Stimulated activated CD8-positive, alpha-beta memory T cell treated with anti-CD3 and anti-CD28 coated beads, Interleukin-15, amount 100 ng/mL, for 24 hours (primary cell): ENCODE data around the gene PLXNA4.
"Not testable (repeated sequence)": the region's sequence is repeated elsewhere in the genome, so short reads cannot be mapped to it uniquely, and the experiment has no call there.

Source experiments
- DNase-seq: peaks from one replicate; pipeline ENCODE4 v3.0.0-alpha.2; 2020; ENCODE audit warnings: low read depth

Gene PLXNA4

DNA sequence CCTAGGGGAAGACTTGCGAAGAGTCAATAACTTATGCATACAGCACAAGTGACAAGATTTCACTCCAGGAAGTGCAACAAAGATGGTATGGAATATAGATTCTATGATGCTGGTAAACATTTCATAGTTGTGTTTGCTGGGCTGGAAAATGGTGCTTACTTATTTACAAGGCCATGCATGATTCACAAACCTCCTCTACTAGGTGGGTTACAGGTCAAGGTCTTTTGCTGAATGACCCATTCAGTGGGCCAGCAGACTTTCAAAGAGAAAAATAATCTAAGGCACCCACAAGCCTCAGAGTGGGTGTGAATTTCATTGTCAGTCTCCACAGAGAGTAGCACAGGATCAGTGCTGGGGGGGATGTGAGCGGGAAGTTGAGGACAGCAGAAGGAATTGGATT lies 378.5 kb downstream of the PLXNA4 start:
- no peak for DNase-seq

GRCh38 chr7:132193898-132194297 lies 382.4 kb downstream of the PLXNA4 start:
- DNase-seq = no peak

GRCh38 chr7:132192809-132193208 lies 383.5 kb downstream of the PLXNA4 start:
- no peak for DNase-seq

DNA sequence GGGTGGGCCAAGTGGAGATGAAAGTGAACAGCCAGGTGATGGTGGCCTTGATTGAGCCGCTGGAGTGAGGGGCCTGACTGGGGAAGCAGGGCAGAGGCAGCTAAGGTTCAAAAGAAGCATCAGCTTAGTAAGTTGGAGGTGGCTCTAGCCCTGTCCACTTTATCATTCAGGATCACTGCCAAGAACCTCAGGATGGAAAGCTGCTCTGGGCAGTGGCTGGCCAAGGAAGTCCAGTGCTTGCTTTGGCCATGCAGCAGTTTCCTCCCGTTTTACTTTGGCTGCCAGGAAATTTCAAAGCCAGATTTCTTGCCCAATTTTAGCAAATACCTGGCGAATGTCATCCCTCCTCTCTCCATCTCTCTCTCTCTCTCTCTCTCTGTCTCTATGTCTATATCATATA lies 384.9 kb downstream of the PLXNA4 start:
- DNase-seq = no peak

GRCh38 chr7:132190683-132191082 lies 385.6 kb downstream of the PLXNA4 start:
- no peak for DNase-seq

GRCh38 chr7:132189881-132190280 lies 386.4 kb downstream of the PLXNA4 start:
- DNase-seq = no peak

DNA sequence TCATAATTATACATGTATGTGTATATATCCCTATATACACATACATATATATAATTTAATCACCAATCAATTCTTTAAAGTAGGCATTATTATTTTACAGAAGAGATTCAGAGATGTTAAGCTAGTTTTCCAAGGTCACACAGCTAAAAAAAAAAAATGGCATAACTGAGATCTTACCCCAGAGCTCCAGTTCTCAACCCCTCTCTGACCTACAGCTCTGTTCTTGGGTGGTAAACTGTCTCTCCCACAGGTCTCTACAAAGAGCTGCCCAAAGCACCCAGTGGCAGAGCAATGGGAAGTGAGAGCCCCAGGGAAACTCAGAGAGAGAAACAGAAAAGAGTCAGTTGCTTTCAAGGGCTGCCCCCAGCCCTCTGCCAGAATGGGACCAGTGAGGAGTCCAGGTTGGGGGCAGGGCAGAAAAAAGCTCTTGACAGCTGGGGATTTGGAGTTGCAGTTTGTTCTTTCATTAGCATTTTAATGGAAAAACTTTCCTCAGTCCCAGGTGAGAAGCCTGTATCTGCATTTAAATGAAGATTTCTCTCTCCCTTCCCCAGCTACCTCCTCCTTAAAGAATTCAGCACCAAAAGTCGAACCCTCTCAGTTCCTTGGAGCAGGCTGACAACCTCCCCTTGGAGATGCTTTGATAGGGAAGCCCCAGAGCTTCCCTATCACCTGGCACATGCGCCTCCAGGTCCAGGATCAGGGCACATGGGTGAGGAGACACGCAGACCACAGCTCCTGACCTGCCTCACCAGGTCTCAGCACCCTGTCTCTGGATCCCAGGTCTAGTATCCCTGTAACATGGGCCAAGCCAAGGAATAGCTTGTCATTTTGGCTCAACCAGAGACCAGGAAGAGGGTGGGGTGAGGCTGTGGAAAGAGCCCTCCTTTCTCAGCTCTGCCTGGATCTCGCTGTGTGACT lies 388.1 kb downstream of the PLXNA4 start:
- DNase-seq = no peak

DNA sequence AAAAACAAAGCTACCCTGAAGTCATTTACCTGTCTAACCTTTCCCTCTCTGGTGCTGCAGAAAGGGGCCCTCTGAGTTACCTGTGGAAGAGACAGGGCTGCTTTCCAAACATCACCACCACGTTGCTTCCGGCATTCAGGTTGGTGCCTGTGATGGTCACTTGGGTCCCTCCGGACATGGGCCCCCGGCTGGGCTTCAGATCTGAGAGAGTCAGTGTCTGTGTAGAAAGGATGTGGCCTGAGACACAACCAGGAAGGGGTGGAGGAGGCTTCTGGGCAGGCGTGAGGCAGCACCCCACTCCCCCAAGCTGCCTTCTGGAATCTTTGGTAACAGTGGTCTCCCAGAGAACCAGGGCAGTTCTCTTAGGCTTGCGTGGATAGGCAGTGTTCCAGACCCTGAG lies 388.9 kb downstream of the PLXNA4 start:
- no peak for DNase-seq

DNA sequence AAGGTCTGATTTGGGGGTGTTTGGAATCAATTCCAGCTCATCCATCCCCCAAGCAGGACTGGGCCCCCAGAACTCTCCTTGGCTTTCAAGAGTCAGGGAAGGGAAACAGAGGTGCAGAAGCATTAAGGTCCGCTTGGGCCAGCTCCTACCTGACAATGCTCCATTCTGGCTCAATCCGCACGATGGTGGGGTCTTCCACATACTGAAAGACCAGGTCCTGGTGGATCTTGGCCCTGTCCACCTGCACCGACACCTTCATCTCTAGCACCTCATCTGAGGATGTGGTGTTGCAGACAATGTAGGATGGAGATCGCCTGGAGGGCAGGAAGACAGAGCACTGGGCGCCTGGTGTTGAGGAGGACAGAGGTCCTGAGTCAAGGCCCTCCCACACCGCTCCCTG lies 391.1 kb downstream of the PLXNA4 start:
- DNase-seq = no peak

DNA sequence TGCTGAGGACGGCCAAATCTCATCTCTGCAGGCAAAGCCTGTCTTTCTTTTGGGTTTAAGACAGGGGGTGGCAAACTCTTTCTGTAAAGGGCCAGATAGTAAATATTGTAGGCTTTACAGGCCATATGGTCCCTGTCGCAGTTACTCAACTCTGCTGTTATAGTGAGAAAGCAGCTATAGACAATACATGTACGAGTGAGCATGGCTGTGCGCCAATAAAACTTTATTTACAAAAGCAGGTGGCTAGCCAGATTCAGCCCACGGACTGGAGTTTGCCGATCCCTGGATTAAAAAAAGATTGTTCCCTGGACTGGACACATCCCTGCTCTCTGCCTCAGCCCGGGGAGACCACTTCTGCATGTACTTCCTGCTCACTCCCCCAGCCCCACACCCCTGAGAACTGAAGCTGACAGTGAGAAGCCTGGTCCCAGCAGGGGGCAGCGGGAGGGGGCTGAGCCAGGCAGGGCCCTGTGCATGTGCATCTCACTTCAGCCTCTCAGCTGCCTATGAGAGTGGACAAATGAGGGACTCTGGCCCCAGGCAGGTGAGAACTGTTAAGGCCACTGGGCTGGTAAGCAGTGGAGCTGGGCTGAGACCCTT lies 392.4 kb downstream of the PLXNA4 start:
- DNase-seq = no peak

GRCh38 chr7:132182992-132183391 lies 393.3 kb downstream of the PLXNA4 start:
- no peak for DNase-seq

DNA sequence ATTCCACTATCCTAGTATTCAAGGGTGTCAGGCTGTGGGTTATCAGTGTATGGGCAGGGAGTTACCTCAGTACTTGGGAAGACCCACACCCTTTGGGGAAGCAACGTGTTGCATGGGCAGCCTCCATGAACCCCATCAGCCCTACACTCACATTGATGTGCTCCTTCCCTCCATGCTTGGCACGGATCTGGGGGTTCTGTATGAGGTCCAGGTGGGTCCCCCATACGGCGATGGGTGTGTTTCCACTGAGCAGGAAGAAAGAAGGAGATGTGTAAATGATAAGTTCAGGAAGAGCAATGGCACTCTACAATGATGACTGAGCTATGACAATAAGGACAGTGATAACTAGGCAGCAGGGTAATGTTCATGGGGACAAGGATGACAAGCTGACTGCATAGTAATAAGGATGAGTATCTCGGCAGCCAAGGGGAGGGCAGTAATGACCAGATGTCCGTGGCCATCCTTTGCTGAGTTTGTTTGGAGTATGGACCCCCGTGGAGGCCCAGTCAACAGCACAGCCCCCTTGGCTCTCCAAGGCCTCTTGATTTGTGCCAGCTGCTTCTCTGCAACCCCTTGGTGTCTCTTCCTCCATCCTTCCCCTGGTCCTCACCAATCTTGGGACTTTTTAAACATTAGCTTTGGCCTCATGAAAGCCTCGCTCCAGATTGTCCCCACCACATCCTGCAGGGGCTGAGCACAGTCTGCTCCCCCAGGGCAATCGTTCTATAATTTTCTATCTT lies 394.2 kb downstream of the PLXNA4 start:
- no peak for DNase-seq

- DNase-seq = no peak
These were observed 394.9 kb downstream of the PLXNA4 start for GRCh38 chr7:132181371-132181770.

- no peak for DNase-seq
These were observed 395.8 kb downstream of the PLXNA4 start for GRCh38 chr7:132180481-132180880.

GRCh38 chr7:132179681-132180080 lies 396.6 kb downstream of the PLXNA4 start:
- no peak for DNase-seq

DNA sequence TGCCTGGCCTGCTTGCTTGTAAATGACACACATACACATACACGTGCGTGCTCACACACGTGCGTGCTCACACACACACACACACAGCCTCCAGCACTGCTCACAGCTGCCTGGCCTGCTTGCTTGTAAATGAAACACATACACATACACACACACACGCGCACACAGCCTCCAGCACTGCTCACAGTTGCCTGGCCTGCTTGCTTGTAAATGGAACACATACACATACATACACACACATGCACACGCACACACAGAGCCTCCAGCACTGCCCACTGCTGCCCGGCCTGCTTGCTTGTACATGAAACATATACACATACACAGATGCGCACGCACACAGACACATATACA lies 397.2 kb downstream of the PLXNA4 start:
- no peak for DNase-seq

DNA sequence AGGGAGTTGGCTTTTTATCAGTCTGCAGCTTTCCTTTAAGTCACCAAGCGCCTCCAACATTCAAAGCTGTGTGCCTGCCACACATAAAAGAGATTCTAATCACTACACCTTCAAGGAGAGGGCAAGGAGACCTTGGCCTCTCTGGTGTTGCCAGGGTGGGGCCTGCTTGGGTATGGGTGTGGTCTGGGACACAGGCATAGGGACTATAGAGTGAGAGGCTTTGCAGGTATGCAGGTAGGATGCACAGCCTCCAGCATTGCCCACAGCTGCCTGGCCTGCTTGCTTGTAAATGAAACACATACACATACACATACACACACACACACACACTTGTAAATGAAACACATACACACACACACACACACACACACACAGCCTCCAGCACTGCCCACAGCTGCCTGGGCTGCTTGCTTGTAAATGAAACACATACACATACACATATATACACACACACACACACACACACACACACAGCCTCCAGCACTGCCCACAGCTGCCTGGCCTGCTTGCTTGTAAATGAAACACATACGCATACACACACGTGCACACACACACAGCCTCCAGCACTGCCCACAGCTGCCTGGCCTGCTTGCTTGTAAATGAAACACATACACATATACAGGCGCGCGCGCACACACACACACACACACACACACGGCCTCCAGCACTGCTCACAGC lies 397.7 kb downstream of the PLXNA4 start:
- DNase-seq = not testable (repeated sequence)

DNA sequence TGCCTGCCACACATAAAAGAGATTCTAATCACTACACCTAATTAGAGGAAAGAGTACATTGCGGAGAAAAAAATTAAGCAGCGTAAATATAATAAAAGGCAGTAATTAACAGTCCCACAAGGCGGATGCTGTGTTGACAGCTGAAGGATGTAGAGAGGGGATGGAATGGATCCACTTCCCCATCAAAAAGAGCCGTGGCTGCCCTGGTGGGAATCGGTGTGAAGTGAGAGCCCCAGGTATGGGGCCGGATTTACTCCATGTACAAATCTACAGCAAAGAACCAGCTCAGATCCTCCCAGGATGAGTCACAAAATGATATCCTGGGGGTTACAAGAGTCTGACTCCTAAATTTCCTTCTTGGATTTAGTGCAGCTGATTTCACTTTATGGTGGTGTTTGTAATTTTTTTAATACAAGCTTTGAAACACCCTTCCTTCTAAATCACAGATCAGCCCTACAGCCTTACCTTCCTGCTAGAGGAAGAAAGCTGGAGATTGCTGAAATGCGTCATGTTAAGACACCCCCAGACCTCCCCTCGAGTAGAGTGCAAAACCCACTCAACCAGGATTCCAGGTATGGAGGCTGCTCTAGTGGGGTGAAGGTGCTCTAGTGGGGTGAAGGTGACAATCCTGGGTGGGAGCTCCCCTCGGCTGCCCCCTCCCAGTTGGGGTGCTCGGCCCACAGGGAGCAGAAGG lies 398.4 kb downstream of the PLXNA4 start:
- no peak for DNase-seq

DNA sequence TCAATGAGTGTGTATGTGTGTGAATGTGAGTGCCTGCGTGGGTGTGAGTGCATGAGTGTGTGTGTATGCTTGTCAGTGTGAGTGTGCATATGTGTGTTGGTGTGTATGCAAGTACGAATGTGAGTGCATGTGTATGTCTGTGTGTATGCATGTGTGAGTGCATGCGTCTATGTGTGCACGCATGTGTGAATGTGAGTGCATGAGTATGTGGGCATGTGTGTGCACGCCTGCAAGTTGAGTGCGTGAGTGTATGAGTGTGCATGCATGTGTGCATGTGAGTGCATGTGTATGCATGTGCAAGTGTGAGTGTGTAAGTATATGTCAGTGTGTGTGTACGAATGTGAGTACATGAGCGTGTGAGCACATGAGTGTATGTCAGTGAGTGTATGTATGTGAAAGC lies 399.6 kb downstream of the PLXNA4 start:
- no peak for DNase-seq

DNA sequence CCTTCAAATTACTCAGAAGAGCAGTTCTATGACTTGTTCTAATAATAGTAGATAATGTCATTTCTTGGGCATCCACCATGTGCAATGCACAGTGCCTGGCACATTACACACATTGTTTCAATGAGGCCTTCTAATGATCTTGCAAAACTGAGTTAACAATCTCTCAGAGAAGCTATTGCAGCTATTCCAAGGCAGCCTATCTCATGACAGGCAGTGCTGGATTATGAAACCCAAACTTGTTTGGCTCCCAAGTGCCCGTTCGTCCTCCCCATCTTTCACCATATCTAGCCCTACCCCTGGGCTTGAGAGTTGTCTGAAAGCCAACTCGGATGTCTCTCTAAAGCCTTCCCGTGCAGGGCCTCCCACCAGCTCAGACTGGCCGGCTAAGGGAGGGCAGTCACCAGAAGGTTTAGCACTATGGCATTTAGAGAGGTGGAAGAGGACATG lies 405.1 kb downstream of the PLXNA4 start:
- no peak for DNase-seq

- DNase-seq = no peak
These were observed 406.5 kb downstream of the PLXNA4 start for GRCh38 chr7:132169730-132170129.

- no peak for DNase-seq
These were observed 408.0 kb downstream of the PLXNA4 start for GRCh38 chr7:132168239-132168638.
